Measurements from ENCODE around the gene FAM221B. TPM values are rescaled to one million over a fixed set of nuclear protein-coding genes. Genes with fewer than 3 reads are reported as not detected.

FAM221B gene
- total and polyA plus RNA-seq, 2 of the 4 experiments (the other 2 are of a cell fraction), result not detected

GRCh38 chr9:35774907-35775635 lies 53.5 kb downstream of the FAM221B start:
- Histone ChIP-seq H3K14ac (replicated peaks; ENCODE audit: low read depth, low read length) (no peak overlapping the region), H3K9me3 (ENCODE audit: control insufficient read depth, insufficient read depth, low read length) (no peaks in the 10 kb centered on the region), H2AK5ac (ENCODE audit: low read depth, low read length) (no peak overlapping the region), H3K4me2 (ENCODE audit: low read depth, low read length) (no peak overlapping the region), H3K56ac (ENCODE audit: extremely low read depth, insufficient read depth, low read length) (no peak overlapping the region), H2BK5ac (ENCODE audit: low read depth, low read length, poor library complexity, severe bottlenecking) (no peak overlapping the region), H2BK120ac (ENCODE audit: low read depth, low read length) (no peak overlapping the region), H3K27me3 (ENCODE audit: control insufficient read depth, insufficient read depth, low read length) (peaks cover 27% of the 10 kb centered on the region), H4K5ac (ENCODE audit: low read depth, low read length) (no peak overlapping the region), H2BK15ac (ENCODE audit: low read depth, low read length) (no peak overlapping the region), H3K27ac (ENCODE audit: insufficient read depth, low read length) (no peak overlapping the region), H3K4me3 (ENCODE audit: insufficient read depth, low read depth, low read length) (no peak overlapping the region), H4K91ac (ENCODE audit: insufficient read depth, low read depth, low read length) (no peak overlapping the region), H2AK9ac (replicated peaks; ENCODE audit: low read depth, low read length, poor library complexity) (no peak overlapping the region), H3K4me1 (ENCODE audit: control insufficient read depth, insufficient read depth, low read length) (peaks cover 1% of the 10 kb centered on the region; the same call in 1 of the 2 replicates), H3K9me1 (ENCODE audit: insufficient read depth, low read length) (no peaks in the 10 kb centered on the region; the same call in 1 of the 2 replicates), H2AFZ (replicated peaks; ENCODE audit: low read length, poor library complexity) (peak overlapping the region; percentile 55), H4K8ac (ENCODE audit: low read depth in 2 of 2, low read length in 2 of 2) (no peak overlapping the region), H3K36me3 (ENCODE audit: control insufficient read depth, insufficient read depth, low read length) (no peaks in the 10 kb centered on the region), H3K18ac (ENCODE audit: low read depth, low read length) (no peak overlapping the region), H2BK20ac (ENCODE audit: low read depth, low read length) (no peak overlapping the region), H4K20me1 (ENCODE audit: insufficient read depth, low read length) (no peaks in the 10 kb centered on the region), H3K79me1 (ENCODE audit: low read depth in 1 of 2, low read length in 2 of 2) (no peaks in the 10 kb centered on the region), H3K23ac (ENCODE audit: low read depth, low read length) (no peak overlapping the region), H3K9ac (ENCODE audit: low read depth, low read length) (no peak overlapping the region), H3K4ac (ENCODE audit: low read depth, low read length) (no peak overlapping the region)
- ATAC-seq (ENCODE audit: low read depth) (no peak), DNase-seq (no peak)
- BruUV-seq (replicated peaks), result no TSS peak
- dilution Hi-C loops (cut with HindIII; ENCODE audit: low sequenced_read_pairs, unreplicated experiment) (no loop called here), intact Hi-C loops (cut with micrococcal nuclease) (no loop called here), in situ Hi-C loops (cut with MboI; ENCODE audit: low sequenced_read_pairs) (loop anchor here (5.0 kb wide), 1 partner anchor 107 kb away; no protein-coding TSS in a partner anchor)
- ChIA-PET POLR2A (ENCODE audit: unreplicated experiment) (no interaction called here), CTCF (interaction anchor here (0.6 to 0.7 kb wide), 2 partner anchors 51 to 611 kb away, joined by 3 read pairs; no protein-coding TSS in a partner anchor)
- TF ChIP-seq NFE2L2 (IDR thresholded peaks at IDR 0.05; ENCODE audit: low read depth, low read length) (no peak), CTCF (conservative IDR thresholded peaks at IDR 0.05; ENCODE audit: low read depth, low read length) (no peak), CEBPB (IDR thresholded peaks at IDR 0.05; ENCODE audit: low read depth, low read length) (no peak), USF2 (IDR thresholded peaks at IDR 0.05; ENCODE audit: low read depth, low read length) (no peak), CHD1 (IDR thresholded peaks at IDR 0.05; ENCODE audit: low read depth, low read length) (no peak), SMC3 (IDR thresholded peaks at IDR 0.05; ENCODE audit: low read depth, low read length) (no peak), MAFK (IDR thresholded peaks at IDR 0.05; ENCODE audit: low read depth, low read length) (no peak), MXI1 (IDR thresholded peaks at IDR 0.05; ENCODE audit: borderline replicate concordance, low read depth, low read length) (no peak), ELK1 (IDR thresholded peaks at IDR 0.05; ENCODE audit: borderline replicate concordance, low read depth, low read length) (no peak), FOS (IDR thresholded peaks at IDR 0.05; ENCODE audit: low read depth, low read length) (no peak), RAD21 (IDR thresholded peaks at IDR 0.05; ENCODE audit: low read length) (no peak), BHLHE40 (IDR thresholded peaks at IDR 0.05; ENCODE audit: low read depth, low read length) (no peak)
- no CpG with 5 or more reads among the region's 7 CpGs for WGBS, 2 experiments (ENCODE audit: extremely low coverage in 2 of 2, insufficient read length in 1 of 2)
